ENCODE data around the gene ZNF625. TPM values are rescaled to one million over a fixed set of nuclear protein-coding genes. Genes with fewer than 3 reads are reported as not detected.
A peak's percentile ranks its signal among the peaks of the same experiment; 100 is the strongest.

The ZNF625 gene
- total RNA-seq, 1 experiment from 2014 or later: 7.9 TPM

GRCh38 chr19:12113121-12113520 lies 43.4 kb downstream of the ZNF625 start:
- ATAC-seq: no peak
- no peaks in the 10 kb centered on the region for H3K27me3 ChIP-seq (ENCODE audit: control insufficient read depth, insufficient read depth, low read length)
- no peak overlapping the region for H3K4me3 ChIP-seq (ENCODE audit: low read depth in 2 of 2, low read length in 2 of 2)
- 0 out of 2 replicates have a peak, but pooled peaks cover 3% of the 10 kb centered on the region for H3K36me3 ChIP-seq (ENCODE audit: control insufficient read depth, insufficient read depth, low read length)
- H3K4me1 ChIP-seq (ENCODE audit: control insufficient read depth, insufficient read depth, low read length): no peaks in the 10 kb centered on the region
- POLR2A ChIA-PET: no interaction called here
- no peak for DNase-seq (ENCODE audit: low read depth, low spot score)
- intact Hi-C loops (cut with micrococcal nuclease; ENCODE audit: unreplicated experiment) (no loop called here), in situ Hi-C loops (cut with HindIII; ENCODE audit: low pct_unique_long_range_greater_than_20kb, low sequenced_read_pairs) (no loop called here)
- H3K27ac ChIP-seq (ENCODE audit: low read length): no peak overlapping the region
- TSS peak; percentile 48 for BruUV-seq (replicated peaks)
- TF ChIP-seq CTCF (IDR thresholded peaks at IDR 0.05): no peak
- TF ChIP-seq REST (IDR thresholded peaks at IDR 0.05; ENCODE audit: insufficient read depth in 1 of 2, low read depth in 2 of 2, low read length in 1 of 2): no peak
- no peak for TF ChIP-seq SIN3A (IDR thresholded peaks at IDR 0.05; ENCODE audit: borderline replicate concordance, insufficient read depth, low read depth, low read length)
- no peak for TF ChIP-seq POLR2AphosphoS5 (IDR thresholded peaks at IDR 0.05; ENCODE audit: low read depth, low read length)
- TF ChIP-seq TCF7L2 (IDR thresholded peaks at IDR 0.05; ENCODE audit: low read depth, low read length): no peak
- peaks cover 44% of the 10 kb centered on the region for H3K9me3 ChIP-seq (ENCODE audit: control insufficient read depth, insufficient read depth, low read depth, low read length)
- CTCF ChIA-PET: no interaction called here

- in situ Hi-C loops (cut with HindIII; ENCODE audit: low pct_unique_long_range_greater_than_20kb, low sequenced_read_pairs): no loop called here
Observed at GRCh38 chr19:12112701-12113100, 43.8 kb downstream of the ZNF625 start.

More at GRCh38 chr19:12112701-12113100, 43.8 kb downstream of the ZNF625 start:
- no peak for DNase-seq (ENCODE audit: low read depth, low spot score)
- intact Hi-C loops (cut with micrococcal nuclease; ENCODE audit: unreplicated experiment): no loop called here
- ChIA-PET POLR2A (no interaction called here), CTCF (no interaction called here)
- Histone ChIP-seq H3K4me3 (ENCODE audit: low read depth in 2 of 2, low read length in 2 of 2) (no peak overlapping the region), H3K27me3 (ENCODE audit: control insufficient read depth, insufficient read depth, low read length) (no peaks in the 10 kb centered on the region), H3K4me1 (ENCODE audit: control insufficient read depth, insufficient read depth, low read length) (no peaks in the 10 kb centered on the region), H3K27ac (ENCODE audit: low read length) (no peak overlapping the region), H3K9me3 (ENCODE audit: control insufficient read depth, insufficient read depth, low read depth, low read length) (peaks cover 44% of the 10 kb centered on the region), H3K36me3 (ENCODE audit: control insufficient read depth, insufficient read depth, low read length) (0 out of 2 replicates have a peak, but pooled peaks cover 3% of the 10 kb centered on the region)
- BruUV-seq (replicated peaks): no TSS peak
- no peak for ATAC-seq
- TF ChIP-seq CTCF (IDR thresholded peaks at IDR 0.05) (no peak), TCF7L2 (IDR thresholded peaks at IDR 0.05; ENCODE audit: low read depth, low read length) (no peak), REST (IDR thresholded peaks at IDR 0.05; ENCODE audit: insufficient read depth in 1 of 2, low read depth in 2 of 2, low read length in 1 of 2) (no peak), POLR2AphosphoS5 (IDR thresholded peaks at IDR 0.05; ENCODE audit: low read depth, low read length) (no peak), SIN3A (IDR thresholded peaks at IDR 0.05; ENCODE audit: borderline replicate concordance, insufficient read depth, low read depth, low read length) (no peak)

All from Panc1 (cell line).